Mesothelial cell of epicardium (in vitro differentiated cells): ENCODE data around the gene COX7A2L. TPM values are rescaled to one million over a fixed set of nuclear protein-coding genes. Genes with fewer than 3 reads are reported as not detected.

Experiments
- DNase-seq, 2 experiments: peaks; one replicate each; pipeline ENCODE4 v3.0.0; 2021; ENCODE audit warnings: low spot score in 2 of 2; ENCODE audit not compliant: unreplicated experiment in 2 of 2
- H3K27ac Mint-ChIP-seq: 2 replicates; pipeline ENCODE4 v1.8.0; 2021; ENCODE audit warnings: mixed read lengths
- H3K27me3 Mint-ChIP-seq: 2 replicates; pipeline ENCODE4 v1.8.0; 2021; ENCODE audit warnings: low read depth, mixed read lengths
- H3K36me3 Mint-ChIP-seq: 2 replicates; pipeline ENCODE4 v1.8.0; 2021; ENCODE audit warnings: mixed read lengths
- H3K4me1 Mint-ChIP-seq: 2 replicates; pipeline ENCODE4 v1.8.0; 2021; ENCODE audit warnings: mixed read lengths
- H3K4me3 Mint-ChIP-seq: 2 replicates; pipeline ENCODE4 v1.8.0; 2021; ENCODE audit warnings: mild to moderate bottlenecking, moderate library complexity, mixed read lengths
- H3K9me3 Mint-ChIP-seq: 2 replicates; pipeline ENCODE4 v1.8.0; 2021; ENCODE audit warnings: mixed read lengths
- total RNA-seq: library from RNA; stranded (reverse); gene quantifications from 3 replicates; pipeline ENCODE4 v1.2.1, GENCODE V29; 2021
- TF ChIP-seq, protein P1 (sequence below): fragments of 200-600 bp; sonication (generic); IDR thresholded peaks from one replicate; pipeline ENCODE4 v1.5.0; 2021; ENCODE audit warnings: antibody characterized with exemption; ENCODE audit not compliant: unreplicated experiment

The COX7A2L gene
- total RNA-seq, 1 donor from 2014 or later, result 82.5 TPM

GRCh38 chr2:42363413-42363812, 2.4 kb upstream of the COX7A2L start:
- DNase-seq, result no peak
- no peak overlapping the region for H3K27ac Mint-ChIP-seq
- H3K27me3 Mint-ChIP-seq, result no peaks in the 10 kb centered on the region
- H3K36me3 Mint-ChIP-seq, result no peaks in the 10 kb centered on the region
- TF ChIP-seq, protein P1, sequence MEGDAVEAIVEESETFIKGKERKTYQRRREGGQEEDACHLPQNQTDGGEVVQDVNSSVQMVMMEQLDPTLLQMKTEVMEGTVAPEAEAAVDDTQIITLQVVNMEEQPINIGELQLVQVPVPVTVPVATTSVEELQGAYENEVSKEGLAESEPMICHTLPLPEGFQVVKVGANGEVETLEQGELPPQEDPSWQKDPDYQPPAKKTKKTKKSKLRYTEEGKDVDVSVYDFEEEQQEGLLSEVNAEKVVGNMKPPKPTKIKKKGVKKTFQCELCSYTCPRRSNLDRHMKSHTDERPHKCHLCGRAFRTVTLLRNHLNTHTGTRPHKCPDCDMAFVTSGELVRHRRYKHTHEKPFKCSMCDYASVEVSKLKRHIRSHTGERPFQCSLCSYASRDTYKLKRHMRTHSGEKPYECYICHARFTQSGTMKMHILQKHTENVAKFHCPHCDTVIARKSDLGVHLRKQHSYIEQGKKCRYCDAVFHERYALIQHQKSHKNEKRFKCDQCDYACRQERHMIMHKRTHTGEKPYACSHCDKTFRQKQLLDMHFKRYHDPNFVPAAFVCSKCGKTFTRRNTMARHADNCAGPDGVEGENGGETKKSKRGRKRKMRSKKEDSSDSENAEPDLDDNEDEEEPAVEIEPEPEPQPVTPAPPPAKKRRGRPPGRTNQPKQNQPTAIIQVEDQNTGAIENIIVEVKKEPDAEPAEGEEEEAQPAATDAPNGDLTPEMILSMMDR, result no peak
- H3K9me3 Mint-ChIP-seq, result no peaks in the 10 kb centered on the region
- no peak overlapping the region for H3K4me3 Mint-ChIP-seq
- peaks cover 44% of the 10 kb centered on the region for H3K4me1 Mint-ChIP-seq

- H3K27me3 Mint-ChIP-seq, result no peaks in the 10 kb centered on the region
- no peaks in the 10 kb centered on the region for H3K9me3 Mint-ChIP-seq
- peak overlapping the region; percentile 94 for H3K4me3 Mint-ChIP-seq
- peak overlapping the region; percentile 99 for H3K27ac Mint-ChIP-seq
- TF ChIP-seq, protein P1, result no peak
- DNase-seq, result no peak
- peaks cover 34% of the 10 kb centered on the region for H3K4me1 Mint-ChIP-seq
- H3K36me3 Mint-ChIP-seq, result no peaks in the 10 kb centered on the region
Measured at GRCh38 chr2:42361728-42362283, 789 bp upstream of the COX7A2L start.

DNA sequence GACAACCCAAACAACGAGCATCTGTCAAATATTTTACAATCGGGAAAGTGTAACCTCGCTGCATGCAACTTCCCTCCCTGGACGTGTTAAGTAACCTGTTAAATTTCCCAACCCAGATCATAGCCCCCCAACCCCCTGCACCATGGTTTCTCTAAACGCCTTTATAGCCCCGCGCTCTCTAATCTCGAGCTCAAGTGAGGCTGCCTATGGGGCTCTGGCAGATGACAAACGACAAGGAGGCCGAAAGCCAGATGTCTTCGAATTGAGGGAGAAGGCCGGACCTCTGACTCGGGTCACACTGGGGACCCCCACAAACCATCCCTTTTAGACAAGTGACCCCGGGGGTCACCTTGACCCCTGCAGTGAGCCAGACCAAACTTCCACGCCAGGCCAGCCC, 526 bp downstream of the COX7A2L start:
- H3K36me3 Mint-ChIP-seq, result no peaks in the 10 kb centered on the region
- no peaks in the 10 kb centered on the region for H3K9me3 Mint-ChIP-seq
- peaks cover 28% of the 10 kb centered on the region for H3K4me1 Mint-ChIP-seq
- peak overlapping the region; percentile 94 for H3K4me3 Mint-ChIP-seq
- DNase-seq, result no peak
- TF ChIP-seq, protein P1, result no peak
- peak overlapping the region; percentile 99 for H3K27ac Mint-ChIP-seq
- no peaks in the 10 kb centered on the region for H3K27me3 Mint-ChIP-seq

DNA sequence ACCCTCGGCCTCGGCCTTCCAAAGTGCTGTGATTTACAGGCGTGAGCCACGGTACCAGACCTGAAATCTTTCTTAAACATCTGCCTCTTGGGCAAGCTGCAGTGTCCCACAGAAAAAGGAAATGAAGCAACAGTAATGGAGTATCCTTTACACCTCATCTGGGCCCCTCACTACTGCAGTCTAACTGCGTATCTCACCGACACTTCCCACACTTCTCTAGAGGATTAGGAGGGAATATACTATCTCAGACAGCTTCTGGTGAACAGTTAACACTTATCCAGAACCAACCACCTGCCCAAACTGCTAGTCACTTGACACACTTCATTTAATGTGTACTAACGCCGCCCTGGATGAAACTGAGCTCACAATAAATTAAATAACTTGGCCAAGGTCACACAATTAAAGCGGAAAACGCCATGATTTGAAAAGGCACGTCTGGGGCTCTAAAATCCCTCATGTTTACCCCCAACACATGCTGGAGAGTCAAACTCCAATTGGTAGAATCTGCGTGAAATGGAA, 993 bp downstream of the COX7A2L start:
- H3K9me3 Mint-ChIP-seq, result no peaks in the 10 kb centered on the region
- no peak for DNase-seq
- no peaks in the 10 kb centered on the region for H3K27me3 Mint-ChIP-seq
- peak overlapping the region; percentile 94 for H3K4me3 Mint-ChIP-seq
- peaks cover 28% of the 10 kb centered on the region for H3K4me1 Mint-ChIP-seq
- H3K36me3 Mint-ChIP-seq, result no peaks in the 10 kb centered on the region
- TF ChIP-seq, protein P1, result no peak
- H3K27ac Mint-ChIP-seq, result peak overlapping the region; percentile 99

DNA sequence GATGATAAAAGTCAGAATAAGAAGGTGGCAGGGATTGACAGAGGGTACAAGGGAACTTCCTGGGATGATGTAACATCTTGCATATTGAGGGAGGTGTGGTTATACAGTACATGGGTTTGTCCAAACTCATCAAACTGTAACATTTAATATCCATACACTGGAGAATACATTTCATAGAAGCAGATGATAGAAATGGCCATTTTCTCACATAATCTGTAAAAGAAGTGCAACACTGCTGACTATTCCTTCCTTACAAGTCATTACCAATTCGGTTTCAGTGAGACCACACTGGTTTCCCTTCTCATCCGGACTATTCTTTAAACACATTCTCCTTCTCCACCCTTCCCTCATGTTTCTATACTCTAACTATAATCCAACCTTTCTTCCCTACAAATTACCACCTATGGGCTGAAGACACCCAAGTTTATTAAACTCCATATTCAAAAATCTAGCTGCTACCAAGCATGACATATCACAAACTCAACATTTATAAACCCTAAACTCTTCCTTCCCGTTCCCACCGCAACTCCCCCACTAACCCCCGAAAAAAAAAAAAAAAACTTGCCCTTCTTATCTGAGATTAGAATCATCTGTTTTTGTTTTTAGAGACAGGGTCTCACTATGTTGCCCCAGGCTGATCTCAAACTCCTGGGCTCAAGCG, 1.6 kb downstream of the COX7A2L start:
- TF ChIP-seq, protein P1, result no peak
- DNase-seq, result no peak
- Mint-ChIP-seq H3K4me3 (peak overlapping the region; percentile 94), H3K36me3 (no peaks in the 10 kb centered on the region), H3K4me1 (peaks cover 28% of the 10 kb centered on the region), H3K27ac (peak overlapping the region; percentile 99), H3K9me3 (no peaks in the 10 kb centered on the region), H3K27me3 (no peaks in the 10 kb centered on the region)
